ENCODE data around the gene G6PC1. TPM values are rescaled to one million over a fixed set of nuclear protein-coding genes. Genes with fewer than 3 reads are reported as not detected.

Gene G6PC1
- total and polyA plus RNA-seq, 2 of the 13 experiments (the other 11 are each of a cell fraction or from before 2014, with no cell fraction given) = 1.7 to 37.9 TPM

- peak; percentile 79; the same call in 1 of the 2 replicates for TF ChIP-seq CEBPB (IDR thresholded peaks at IDR 0.05; ENCODE audit: borderline replicate concordance, low read depth, low read length)
- peak; percentile 92 for TF ChIP-seq SALL1 (CRISPR knock-in tag; IDR thresholded peaks at IDR 0.05)
- no peak for TF ChIP-seq ZSCAN12 (CRISPR knock-in tag; IDR thresholded peaks at IDR 0.05)
- peak; percentile 88 for TF ChIP-seq PITX1 (CRISPR knock-in tag; IDR thresholded peaks at IDR 0.05)
- TF ChIP-seq ZNF770 (CRISPR knock-in tag; IDR thresholded peaks at IDR 0.05) = peak; percentile 97
- peak; percentile 61; the same call in 1 of the 2 replicates for TF ChIP-seq ZNF713 (CRISPR knock-in tag; IDR thresholded peaks at IDR 0.05)
- TF ChIP-seq SIN3A (IDR thresholded peaks at IDR 0.05; ENCODE audit: borderline replicate concordance, low read depth, low read length) = 0 out of 2 replicates have a peak, but pooled peaks have one; percentile 31
- TF ChIP-seq SALL2 (CRISPR knock-in tag; IDR thresholded peaks at IDR 0.05) = no peak
- no peak for TF ChIP-seq ZNF17 (CRISPR knock-in tag; IDR thresholded peaks at IDR 0.05)
- no peak for TF ChIP-seq ZFP36 (IDR thresholded peaks at IDR 0.05; ENCODE audit: borderline replicate concordance, low read depth, low read length, partially characterized antibody)
- TF ChIP-seq CREM (IDR thresholded peaks at IDR 0.05) = peak; percentile 52
- TF ChIP-seq CREM (CRISPR knock-in tag; IDR thresholded peaks at IDR 0.05) = no peak
- TF ChIP-seq ZNF543 (CRISPR knock-in tag; IDR thresholded peaks at IDR 0.05) = 0 out of 2 replicates have a peak, but pooled peaks have one; percentile 47
- TF ChIP-seq ZNF75D (CRISPR knock-in tag; IDR thresholded peaks at IDR 0.05; ENCODE audit: borderline replicate concordance) = no peak
- TF ChIP-seq ATRX (CRISPR knock-in tag; IDR thresholded peaks at IDR 0.05; ENCODE audit: borderline replicate concordance) = no peak
- TF ChIP-seq TRAFD1 (CRISPR knock-in tag; IDR thresholded peaks at IDR 0.05; ENCODE audit: borderline replicate concordance) = 0 out of 2 replicates have a peak, but pooled peaks have one; percentile 68
- peak; percentile 68 for TF ChIP-seq FOXA3 (CRISPR knock-in tag; IDR thresholded peaks at IDR 0.05)
- no peak for TF ChIP-seq CSRNP2 (CRISPR knock-in tag; conservative IDR thresholded peaks at IDR 0.05; ENCODE audit: low read depth)
- TF ChIP-seq ATAD3A (CRISPR knock-in tag; IDR thresholded peaks at IDR 0.05) = no peak
- no peak for TF ChIP-seq ELK4 (CRISPR knock-in tag; IDR thresholded peaks at IDR 0.05; ENCODE audit: borderline replicate concordance)
- peak; percentile 89 to 93 for TF ChIP-seq MAFK (conservative IDR thresholded peaks at IDR 0.05 in 1 of 2, IDR thresholded peaks at IDR 0.05 in 1 of 2; ENCODE audit: low read length in 2 of 2)
- peak; percentile 22; the same call in 1 of the 2 replicates for TF ChIP-seq ZFP90 (CRISPR knock-in tag; IDR thresholded peaks at IDR 0.05; ENCODE audit: borderline replicate concordance)
These were observed 19.7 kb downstream of the G6PC1 start (continued) for GRCh38 chr17:42920106-42920900.

Data from HepG2 (cell line).